Body of pancreas (tissue), 4 donors: ENCODE measurements around the gene CCDC71.

Experiments
- CTCF ChIP-seq, 7 experiments: fragments of 450-650 bp in 4 of 7; fragments of 200-600 bp in 3 of 7; sonication (generic) in 3 of 7; IDR thresholded peaks; one replicate each; pipeline ENCODE4 v1.5.1; 2016 to 2019; ENCODE audit warnings: antibody characterized with exemption in 7 of 7
- POLR2A ChIP-seq, 3 donors: fragments of 450-650 bp; IDR thresholded peaks; one replicate each; pipeline ENCODE4 v1.6.1; 2016; ENCODE audit warnings: antibody characterized with exemption in 3 of 3, mild to moderate bottlenecking in 2 of 3

GRCh38 chr3:49180116-49180515, 14.0 kb upstream of the CCDC71 start:
- TF ChIP-seq CTCF (IDR thresholded peaks at IDR 0.05) (no peak), POLR2A (IDR thresholded peaks at IDR 0.05) (no peak)
